8988T (cell line): ENCODE measurements around the gene ZFAND3.

Source experiments
- DNase-seq: peaks from one replicate; pipeline ENCODE4 v3.0.0; 2011

The ZFAND3 gene

GRCh38 chr6:37897818-37898515 is 78.4 kb downstream of the ZFAND3 start:
- DNase-seq, result no peak

- DNase-seq, result no peak
Observed at GRCh38 chr6:37903351-37904340, 84.1 kb downstream of the ZFAND3 start.

- DNase-seq, result no peak
Observed at GRCh38 chr6:37904590-37904989, 85.1 kb downstream of the ZFAND3 start.

- no peak for DNase-seq
Observed at GRCh38 chr6:37906121-37906520, 86.6 kb downstream of the ZFAND3 start.

- DNase-seq, result no peak
Observed at GRCh38 chr6:37910998-37911397, 91.5 kb downstream of the ZFAND3 start.

- no peak for DNase-seq
Observed at GRCh38 chr6:37913210-37913609, 93.7 kb downstream of the ZFAND3 start.

- DNase-seq, result no peak
Observed at GRCh38 chr6:37915463-37915862, 95.9 kb downstream of the ZFAND3 start.

- no peak for DNase-seq
Observed at GRCh38 chr6:37916149-37916548, 96.6 kb downstream of the ZFAND3 start.

- no peak for DNase-seq
Observed at GRCh38 chr6:37916675-37917074, 97.1 kb downstream of the ZFAND3 start.

- no peak for DNase-seq
Observed at GRCh38 chr6:37917566-37917965, 98.0 kb downstream of the ZFAND3 start.

- DNase-seq, result no peak
Observed at GRCh38 chr6:37919417-37920157, 100.1 kb downstream of the ZFAND3 start.

- no peak for DNase-seq
Observed at GRCh38 chr6:37920667-37921066, 101.1 kb downstream of the ZFAND3 start.

- DNase-seq, result no peak
Observed at GRCh38 chr6:37922563-37922962, 103.0 kb downstream of the ZFAND3 start.

GRCh38 chr6:37923514-37923913 is 104.0 kb downstream of the ZFAND3 start:
- DNase-seq, result no peak

- no peak for DNase-seq
Observed at GRCh38 chr6:37926661-37927060, 107.1 kb downstream of the ZFAND3 start.

- DNase-seq, result no peak
Observed at GRCh38 chr6:37928217-37928616, 108.7 kb downstream of the ZFAND3 start.

GRCh38 chr6:37930288-37930971 is 110.9 kb downstream of the ZFAND3 start:
- no peak for DNase-seq

- DNase-seq, result no peak
Observed at GRCh38 chr6:37931066-37931465, 111.5 kb downstream of the ZFAND3 start.

GRCh38 chr6:37934276-37934675 is 114.7 kb downstream of the ZFAND3 start:
- no peak for DNase-seq

GRCh38 chr6:37936150-37936549 is 116.6 kb downstream of the ZFAND3 start:
- DNase-seq, result no peak

- DNase-seq, result no peak
Observed at GRCh38 chr6:37936906-37937305, 117.4 kb downstream of the ZFAND3 start.

- no peak for DNase-seq
Observed at GRCh38 chr6:37938909-37939308, 119.4 kb downstream of the ZFAND3 start.
